22Rv1 (cell line): ENCODE measurements around the gene PNPLA6.

Experiments used
- H3K27ac ChIP-seq: fragments of 450-650 bp; 2 replicates; pipeline ENCODE4 v1.5.1; 2017
- CTCF ChIP-seq: fragments of 450-650 bp; IDR thresholded peaks from 2 replicates; pipeline ENCODE4 v1.5.1; 2017; ENCODE audit warnings: mild to moderate bottlenecking
- ZFX ChIP-seq: fragments of 450-650 bp; IDR thresholded peaks from 2 replicates; pipeline ENCODE4 v1.6.1; 2017; ENCODE audit warnings: antibody characterized with exemption, borderline replicate concordance

Gene PNPLA6

GRCh38 chr19:7554565-7554964, 19.0 kb downstream of the PNPLA6 start:
- no peak for TF ChIP-seq CTCF
- TF ChIP-seq ZFX = no peak
- peak overlapping the region; percentile 76 for H3K27ac ChIP-seq

GRCh38 chr19:7554990-7555864, 19.7 kb downstream of the PNPLA6 start:
- H3K27ac ChIP-seq = peak overlapping the region; percentile 76
- TF ChIP-seq CTCF (no peak), ZFX (no peak)

GRCh38 chr19:7556696-7557315, 21.3 kb downstream of the PNPLA6 start:
- TF ChIP-seq ZFX (no peak), CTCF (no peak)
- no peak overlapping the region for H3K27ac ChIP-seq

- TF ChIP-seq ZFX (no peak), CTCF (no peak)
- no peak overlapping the region for H3K27ac ChIP-seq
Measured at GRCh38 chr19:7558667-7559066, 23.1 kb downstream of the PNPLA6 start.

GRCh38 chr19:7559102-7559501, 23.6 kb downstream of the PNPLA6 start:
- H3K27ac ChIP-seq = no peak overlapping the region
- TF ChIP-seq CTCF (no peak), ZFX (no peak)

- TF ChIP-seq CTCF (no peak), ZFX (no peak)
- no peak overlapping the region for H3K27ac ChIP-seq
Measured at GRCh38 chr19:7560255-7560654, 24.7 kb downstream of the PNPLA6 start.

GRCh38 chr19:7561325-7561724, 25.8 kb downstream of the PNPLA6 start:
- TF ChIP-seq CTCF (no peak), ZFX (no peak)
- H3K27ac ChIP-seq = no peak overlapping the region
